VCaP (cell line): ENCODE results near the gene EPN1.

ENCODE experiments used
- H3K27ac ChIP-seq: fragments of 450-650 bp; 2 replicates; pipeline ENCODE4 v1.5.1; 2017
- CTCF ChIP-seq: fragments of 450-650 bp; conservative IDR thresholded peaks from 2 replicates; pipeline ENCODE4 v1.5.1; 2017; ENCODE audit warnings: mild to moderate bottlenecking, moderate library complexity

EPN1 gene

GRCh38 chr19:55661826-55662225, 13.2 kb upstream of the EPN1 start:
- no peak overlapping the region for H3K27ac ChIP-seq
- no peak for TF ChIP-seq CTCF

- no peak for TF ChIP-seq CTCF
- H3K27ac ChIP-seq, result no peak overlapping the region
Observed at GRCh38 chr19:55663846-55664536, 11.0 kb upstream of the EPN1 start.

- no peak for TF ChIP-seq CTCF
- H3K27ac ChIP-seq, result no peak overlapping the region
Observed at GRCh38 chr19:55666343-55667005, 8.6 kb upstream of the EPN1 start.

GRCh38 chr19:55667006-55667381, 8.0 kb upstream of the EPN1 start:
- TF ChIP-seq CTCF, result no peak
- no peak overlapping the region for H3K27ac ChIP-seq

GRCh38 chr19:55667511-55667910, 7.5 kb upstream of the EPN1 start:
- TF ChIP-seq CTCF, result no peak
- no peak overlapping the region for H3K27ac ChIP-seq

GRCh38 chr19:55667958-55668357, 7.1 kb upstream of the EPN1 start:
- TF ChIP-seq CTCF, result no peak
- no peak overlapping the region for H3K27ac ChIP-seq

GRCh38 chr19:55668603-55669348, 6.2 kb upstream of the EPN1 start:
- TF ChIP-seq CTCF, result no peak

More at GRCh38 chr19:55668603-55669348, 6.2 kb upstream of the EPN1 start:
- H3K27ac ChIP-seq, result no peak overlapping the region
